Ureter (tissue), 1 donor: ENCODE data around the gene TNS1. TPM values are rescaled to one million over a fixed set of nuclear protein-coding genes. Genes with fewer than 3 reads are reported as not detected.

Experiments used
- DNase-seq: peaks from one replicate; pipeline ENCODE4 v3.0.0-alpha.2; 2020; ENCODE audit warnings: low spot score
- total RNA-seq: library from RNA; stranded (reverse); gene quantifications from one replicate; pipeline ENCODE4 v1.2.4, GENCODE V29; 2023
- donor health status: DM: yes; HTN: yes; CAD: no.

Gene TNS1
- total RNA-seq, 1 donor from 2014 or later = 581 TPM

DNA sequence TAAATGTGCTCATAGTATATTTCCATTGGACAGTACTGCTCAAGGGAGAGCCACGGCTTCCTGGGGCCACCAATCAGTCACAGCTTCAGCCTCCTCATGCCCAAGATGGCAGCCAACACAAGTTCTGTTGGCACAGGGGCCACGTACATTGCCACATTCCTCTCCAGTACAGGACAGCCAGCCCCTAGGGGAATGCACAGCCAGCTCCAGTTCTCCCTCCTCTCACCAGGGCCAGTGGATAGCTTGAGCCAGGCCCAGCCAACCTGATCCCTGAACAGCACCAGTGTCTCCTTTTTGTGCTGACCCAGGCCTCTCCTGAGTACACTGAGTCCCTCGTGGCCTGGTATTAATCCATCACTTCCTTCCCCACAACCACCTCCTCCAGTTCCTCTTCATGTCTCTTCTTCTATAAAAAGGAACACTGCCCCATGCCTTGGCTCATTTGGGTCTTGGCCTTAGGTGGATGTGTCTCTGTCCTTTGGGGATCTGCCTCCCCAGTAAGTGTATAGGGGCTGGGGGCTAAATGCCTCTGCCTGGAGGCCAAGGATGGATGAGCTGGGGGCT lies 168.7 kb downstream of the TNS1 start:
- no peak for DNase-seq

DNA sequence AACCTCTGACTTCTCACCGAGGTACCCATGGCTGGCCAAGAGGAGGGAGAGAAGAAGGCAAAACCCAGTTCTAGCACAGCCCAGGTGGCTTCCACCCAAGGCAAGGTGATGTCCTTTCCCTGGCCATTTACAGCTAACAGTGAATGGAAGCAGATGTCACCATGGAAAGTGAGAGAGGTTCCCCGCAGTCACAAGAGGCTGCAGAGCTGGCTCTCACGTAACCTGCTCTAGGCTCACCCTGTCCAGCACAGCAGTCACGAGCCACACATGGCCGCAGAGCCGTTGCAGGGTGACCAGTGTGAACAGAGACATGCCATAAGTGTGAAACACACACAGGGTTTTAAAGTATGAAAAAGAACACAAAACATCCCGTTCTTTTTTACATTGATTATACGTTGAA lies 169.4 kb downstream of the TNS1 start:
- DNase-seq = no peak

DNA sequence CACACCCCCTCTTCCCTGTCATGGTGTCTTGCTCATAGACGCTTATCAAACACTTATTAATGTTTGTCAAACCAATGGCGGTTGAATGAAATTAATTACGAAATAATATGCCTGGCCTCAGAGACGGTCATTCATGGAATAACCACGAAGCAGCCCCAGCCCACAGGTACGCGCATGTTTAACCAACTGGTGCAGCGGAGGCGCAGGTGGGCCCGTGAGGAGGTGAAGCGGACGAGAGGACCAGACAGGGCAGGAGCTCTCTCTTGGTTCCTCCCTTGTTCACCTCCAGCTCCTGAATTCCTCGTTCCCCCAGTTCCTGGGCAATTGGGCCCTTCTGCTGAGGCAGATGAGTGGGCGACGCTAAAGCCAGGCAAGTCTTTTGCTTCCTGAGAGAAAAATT lies 169.8 kb downstream of the TNS1 start:
- DNase-seq = no peak

DNA sequence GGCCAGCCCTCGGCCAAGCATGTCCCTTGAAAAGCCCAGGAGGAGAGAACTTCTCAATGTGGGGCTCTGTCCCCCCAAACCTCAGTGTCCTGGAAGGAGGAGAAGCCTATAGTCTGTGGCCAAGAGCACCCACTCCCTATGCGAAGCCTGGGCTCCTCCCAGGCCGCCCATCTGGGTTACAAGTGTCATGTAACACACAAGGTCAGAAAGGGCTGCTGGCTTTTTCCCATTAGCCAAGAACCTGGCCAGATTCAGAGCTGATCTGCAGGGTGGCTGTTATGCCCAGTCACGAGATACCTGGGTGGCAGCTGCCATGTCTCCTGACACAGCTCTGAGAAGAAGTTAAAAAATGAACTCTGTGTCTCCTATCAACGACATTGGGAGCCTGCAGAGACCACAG lies 170.7 kb downstream of the TNS1 start:
- DNase-seq = no peak

DNA sequence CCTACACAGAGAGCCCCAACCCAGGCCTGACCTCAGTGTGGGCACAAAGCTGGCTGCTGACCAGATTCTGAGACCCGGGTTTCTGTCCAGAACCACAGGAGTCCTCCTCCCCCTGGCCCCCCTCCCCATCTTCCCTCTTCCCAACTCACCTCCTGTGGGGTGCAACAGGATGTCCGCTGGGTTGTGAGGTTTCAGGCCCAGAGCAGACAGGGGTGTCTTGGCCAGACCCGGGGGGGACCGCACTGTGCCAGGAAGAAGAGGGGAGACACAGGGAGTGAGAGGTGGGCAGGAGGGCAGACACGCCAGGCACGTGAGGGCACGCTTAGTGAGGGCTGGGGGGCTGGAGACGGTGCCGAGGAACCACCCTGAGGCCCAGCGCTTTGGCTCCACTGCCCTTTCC lies 171.5 kb downstream of the TNS1 start:
- DNase-seq = no peak

DNA sequence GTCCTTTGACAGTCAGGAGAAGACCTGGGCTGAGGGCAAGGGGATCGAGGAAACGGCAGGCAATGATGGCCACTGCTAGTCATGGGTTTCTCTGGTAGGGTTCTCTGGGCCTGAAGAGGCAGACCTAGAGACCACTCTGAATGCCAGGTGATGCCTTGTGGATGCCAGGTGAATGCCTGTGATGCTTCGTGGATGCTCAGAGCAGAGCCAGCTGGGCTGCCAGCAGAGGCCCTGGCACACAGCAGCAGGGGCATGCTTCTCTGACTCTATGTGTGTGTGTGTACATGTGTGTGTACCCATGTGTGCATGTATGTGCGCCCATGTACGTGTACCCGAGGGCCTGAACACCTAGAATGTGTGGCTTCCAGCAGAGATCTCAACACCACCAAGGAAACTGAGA lies 172.0 kb downstream of the TNS1 start:
- no peak for DNase-seq

DNA sequence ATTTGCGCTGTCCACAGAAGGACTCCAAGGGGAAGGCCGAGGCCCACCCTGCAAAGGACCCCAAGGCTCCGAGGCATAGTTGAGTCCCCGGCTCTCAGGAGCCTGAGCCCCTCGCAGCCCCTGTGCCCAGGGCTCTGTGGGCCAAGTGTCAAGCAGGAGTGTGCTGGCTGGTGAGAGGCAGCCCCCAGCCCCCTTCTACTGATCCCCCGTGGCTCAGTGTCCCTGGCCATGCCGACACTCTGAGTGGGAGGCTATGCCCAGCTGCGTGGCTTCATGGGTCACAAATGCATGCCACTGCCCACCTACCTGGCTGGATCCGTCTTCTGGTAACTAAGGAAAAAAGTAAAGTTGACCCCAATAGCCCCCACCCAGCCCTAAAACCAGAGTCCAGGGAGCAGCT lies 172.7 kb downstream of the TNS1 start:
- no peak for DNase-seq

DNA sequence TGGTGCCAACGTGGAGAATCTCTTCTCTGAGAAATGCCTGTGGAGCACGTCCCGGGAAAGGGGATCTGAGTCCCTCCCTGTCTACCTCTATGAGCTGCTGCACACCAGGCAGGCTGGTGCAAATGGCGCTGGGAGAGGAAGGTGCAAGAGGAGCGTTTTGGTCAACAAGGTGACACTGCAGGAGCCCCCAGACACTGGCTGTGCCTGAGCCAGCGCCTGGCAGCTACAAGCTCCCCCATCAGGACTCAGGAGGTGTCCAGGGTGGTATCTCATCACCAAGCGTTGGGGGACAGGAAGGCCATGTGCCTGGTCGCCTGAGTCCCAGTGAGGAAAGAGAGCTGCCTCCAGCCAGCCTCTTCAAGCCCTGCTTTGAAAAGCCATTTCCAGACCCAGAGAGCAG lies 173.4 kb downstream of the TNS1 start:
- no peak for DNase-seq

DNA sequence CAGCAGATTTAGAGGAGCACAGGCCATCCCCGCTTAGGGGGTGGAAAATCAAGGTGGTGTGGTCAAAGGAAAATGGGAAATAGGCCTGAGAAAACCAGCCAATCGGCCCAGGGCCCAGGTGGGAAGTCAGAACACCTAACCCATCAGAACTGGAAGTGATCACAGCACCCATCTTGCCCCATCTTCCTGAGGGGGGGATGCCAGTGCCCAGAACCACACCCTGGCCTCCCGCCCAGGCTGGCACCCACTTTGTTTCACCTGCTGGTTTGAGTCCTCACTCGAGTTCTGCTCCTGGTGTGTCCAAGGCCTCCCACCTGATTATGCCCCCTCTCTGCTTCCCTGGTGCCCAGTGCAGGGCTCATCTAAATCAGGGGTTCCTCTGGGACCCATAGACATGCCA lies 174.5 kb downstream of the TNS1 start:
- DNase-seq = no peak

DNA sequence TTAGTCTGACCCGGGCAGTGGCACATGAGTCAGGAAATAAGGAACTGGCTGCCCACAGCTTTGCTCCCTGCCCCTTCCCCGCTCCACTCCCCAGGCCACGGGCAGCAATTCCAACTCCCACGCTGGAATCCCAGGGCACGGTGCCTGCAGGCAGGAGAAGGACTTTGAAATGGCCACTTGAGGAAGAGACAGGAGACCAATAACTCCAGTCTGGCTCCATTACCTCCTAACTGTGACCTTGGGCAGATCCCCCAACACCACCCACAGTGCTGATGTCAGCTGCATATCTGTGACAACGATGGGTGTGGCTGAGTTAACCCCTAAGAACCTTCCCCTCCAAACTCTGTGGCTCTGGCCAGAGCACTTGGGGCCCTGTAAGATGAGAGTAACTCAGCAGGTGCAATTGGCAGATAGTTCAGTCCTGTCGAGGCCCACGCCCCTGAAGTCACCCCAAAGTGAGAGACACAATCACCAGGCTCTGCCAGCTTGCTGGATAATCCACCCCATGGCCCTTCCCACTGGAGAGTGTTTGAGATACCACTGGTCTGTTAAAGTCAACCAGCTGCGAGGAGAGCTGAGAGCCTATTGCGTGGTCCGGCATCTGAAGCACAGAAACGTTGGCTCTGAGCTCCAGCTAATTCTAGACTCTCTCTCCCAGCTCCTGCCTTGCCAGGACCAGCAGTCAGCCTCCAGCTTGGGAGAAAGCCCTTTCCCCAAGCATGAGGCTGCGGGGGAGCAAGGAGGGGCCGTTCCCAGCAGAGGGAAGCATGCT lies 175.2 kb downstream of the TNS1 start:
- DNase-seq = no peak

DNA sequence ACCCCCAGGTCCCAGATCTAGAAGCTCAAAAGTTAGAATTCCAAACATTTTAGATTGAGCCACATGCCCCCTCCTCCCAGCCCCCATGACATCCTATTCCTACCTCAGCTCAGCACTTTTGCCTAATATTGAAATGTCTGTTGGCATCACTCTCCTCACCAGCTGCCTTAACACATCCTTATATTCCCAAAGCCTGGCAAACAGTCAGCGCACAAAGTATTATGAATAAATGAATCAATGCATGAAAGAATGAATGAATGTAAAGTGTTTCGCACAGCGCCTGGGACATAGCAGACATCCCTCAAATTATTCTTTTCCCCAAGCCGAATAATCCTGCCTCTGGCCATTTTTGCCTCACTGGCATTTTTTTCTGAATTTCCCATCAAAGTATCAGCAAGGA lies 175.8 kb downstream of the TNS1 start:
- DNase-seq = no peak

DNA sequence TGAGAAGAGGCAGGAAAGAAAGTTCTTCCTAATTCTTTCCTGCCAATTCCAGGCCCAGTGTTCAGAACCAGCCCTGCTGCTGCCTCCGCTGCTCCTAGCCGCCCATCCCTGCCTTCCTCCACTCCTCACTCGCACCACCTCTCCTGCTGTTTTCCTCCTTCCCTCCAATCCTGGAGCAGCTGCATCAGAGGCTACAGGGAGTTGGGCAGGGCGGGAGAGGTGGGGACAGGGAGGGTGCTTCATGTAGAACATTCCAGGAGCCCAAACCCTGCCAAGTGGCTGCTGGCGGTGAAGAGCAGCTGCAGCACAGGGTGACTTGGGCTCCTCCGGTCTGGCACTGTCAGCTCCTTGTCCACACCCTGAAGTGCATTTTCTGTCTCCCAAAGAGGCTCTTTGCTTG lies 176.3 kb downstream of the TNS1 start:
- DNase-seq = peak; percentile 69

DNA sequence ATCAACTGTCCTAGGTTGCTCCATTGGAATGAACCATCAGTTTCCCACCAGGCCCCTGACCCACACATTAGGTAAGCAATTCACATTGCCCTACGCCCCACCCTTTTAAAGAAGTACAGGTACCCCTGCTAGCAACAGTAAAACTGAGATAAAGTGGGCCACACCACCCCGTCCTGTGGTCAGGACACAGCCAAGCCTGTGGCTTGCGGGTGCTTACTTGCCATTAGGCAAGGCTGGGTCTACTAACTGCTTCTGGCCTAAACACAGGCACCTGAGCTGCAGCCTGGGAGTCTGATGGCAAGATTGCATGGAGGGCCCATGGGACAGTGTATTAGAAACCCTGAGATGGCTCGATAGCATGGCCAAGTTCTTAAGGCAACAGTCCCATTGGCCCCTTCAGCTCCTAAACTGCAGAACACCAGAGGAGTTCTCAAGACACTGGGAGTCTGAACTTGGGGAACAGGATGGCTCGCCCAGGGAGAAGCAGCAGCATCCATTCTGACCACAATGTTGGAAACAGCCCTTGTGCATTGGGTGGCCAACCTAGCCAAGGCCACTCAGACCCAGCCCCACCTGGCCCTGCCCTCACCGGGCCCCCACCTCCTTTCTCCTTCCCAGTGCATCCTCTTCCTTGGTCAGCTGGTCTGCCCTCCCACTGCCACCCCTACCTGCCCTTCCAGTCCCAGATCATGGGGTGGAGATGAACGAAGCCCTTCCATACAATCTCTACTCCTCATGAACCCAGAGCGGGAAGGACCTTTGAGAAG lies 177.1 kb downstream of the TNS1 start:
- DNase-seq = no peak

DNA sequence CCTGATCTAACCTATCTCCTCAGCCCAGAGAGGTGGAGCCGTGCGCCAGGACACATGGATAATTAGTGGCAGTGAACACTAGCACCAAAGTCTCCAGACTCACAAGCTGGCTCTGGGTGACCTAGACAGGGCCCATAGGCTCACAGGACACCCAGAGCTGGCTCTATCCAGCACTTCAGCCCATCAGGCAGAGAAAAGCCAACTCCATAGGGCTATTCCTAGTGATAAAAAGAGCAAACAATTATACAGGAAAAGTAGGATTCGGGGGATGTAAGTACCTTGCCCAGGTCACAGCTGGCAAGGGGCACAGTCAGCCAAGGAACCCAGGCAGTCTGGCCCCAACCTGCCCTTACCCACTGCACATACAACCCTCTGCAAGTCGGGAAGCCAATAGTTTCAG lies 178.6 kb downstream of the TNS1 start:
- DNase-seq = no peak

DNA sequence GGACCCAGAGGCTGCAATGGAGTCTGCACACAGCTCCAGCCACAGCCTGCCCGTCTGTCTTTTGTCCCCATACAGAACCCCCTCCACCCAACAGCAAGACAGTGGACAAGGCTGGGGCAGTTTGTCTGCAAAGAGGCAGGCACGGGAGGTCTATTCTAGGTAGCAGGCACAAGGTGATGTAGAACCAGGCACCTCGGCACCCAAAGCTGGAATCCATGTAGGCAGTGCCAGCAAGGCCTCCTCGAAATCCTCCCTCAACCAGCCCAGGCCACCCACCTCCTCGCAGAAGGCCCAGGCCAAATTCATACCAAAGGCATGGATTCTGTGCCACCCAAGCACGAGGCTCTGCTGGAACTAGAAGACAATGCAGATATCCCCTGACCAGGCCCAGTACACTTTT lies 179.2 kb downstream of the TNS1 start:
- no peak for DNase-seq

DNA sequence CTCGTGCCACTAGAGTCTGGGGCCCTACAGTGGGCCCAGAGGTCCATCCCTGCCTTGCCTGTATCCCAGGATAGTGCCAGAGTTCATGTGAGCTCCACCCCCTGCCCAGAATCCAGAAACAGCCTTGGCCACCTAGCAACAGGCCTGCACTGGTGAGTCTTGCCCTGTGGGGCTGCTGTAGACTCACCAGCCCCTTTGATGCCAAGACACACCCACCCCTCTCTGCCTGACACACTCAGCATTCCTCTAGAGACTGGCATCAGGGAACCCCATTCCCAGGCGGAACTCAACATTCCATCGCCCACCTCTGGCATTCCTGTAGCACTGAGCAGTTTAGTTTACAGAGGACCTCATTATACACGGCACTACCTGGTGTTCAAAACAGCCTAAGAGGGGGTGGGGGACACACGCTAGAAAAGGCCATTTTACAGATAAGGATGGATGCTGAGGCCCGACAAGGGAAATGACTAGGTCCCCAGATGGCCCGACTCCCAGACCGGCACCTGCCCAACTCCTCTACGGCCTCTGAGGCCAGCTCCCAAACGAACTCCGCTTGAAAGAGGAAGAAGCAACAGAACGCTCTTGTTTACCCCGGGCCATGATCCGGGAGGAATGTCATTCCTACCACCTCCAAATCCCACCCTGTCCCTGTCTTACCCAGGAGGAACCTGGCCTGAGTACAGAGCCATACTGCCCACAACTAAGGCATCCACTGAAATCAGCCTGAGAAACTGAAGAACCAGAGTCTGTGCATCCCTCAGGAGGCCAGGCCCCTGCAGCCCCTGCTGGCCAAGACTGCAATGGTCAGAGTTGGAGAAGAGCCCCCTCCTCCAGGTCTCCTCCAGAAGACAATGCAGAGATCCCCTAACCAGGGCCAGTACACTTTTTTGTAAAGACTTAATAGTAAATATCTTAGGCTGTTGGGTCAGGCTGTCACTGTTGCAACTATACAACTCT lies 180.2 kb downstream of the TNS1 start:
- no peak for DNase-seq

DNA sequence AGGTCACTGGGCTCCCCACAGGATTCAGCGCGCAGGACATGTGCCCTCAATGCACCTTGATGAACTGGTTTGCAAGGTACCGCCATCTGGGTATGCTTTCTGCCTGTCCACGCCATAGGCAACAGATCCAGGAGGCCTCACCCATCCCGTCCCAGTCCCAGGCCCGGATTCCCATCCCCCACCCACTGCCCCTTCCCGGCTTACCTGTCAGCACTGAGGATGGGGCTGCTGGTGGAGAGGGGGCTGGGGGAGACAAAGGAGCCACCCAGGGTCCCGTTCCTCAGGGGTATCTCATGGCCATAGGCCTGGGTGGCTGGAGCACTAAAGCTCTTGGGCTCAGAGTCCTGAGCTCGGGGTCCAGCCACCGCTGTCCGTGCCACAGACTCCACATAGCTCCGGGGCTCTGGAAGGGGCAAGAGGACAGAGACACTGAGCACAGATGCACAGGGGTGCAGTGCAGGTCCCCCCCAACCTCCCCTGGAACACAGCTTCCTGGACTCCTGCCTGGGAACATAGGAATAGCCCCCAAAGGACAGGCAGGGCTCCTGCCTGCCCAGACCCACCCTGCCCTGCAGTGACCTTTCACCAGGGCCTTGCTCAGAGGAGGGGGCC lies 181.2 kb downstream of the TNS1 start:
- DNase-seq = no peak

DNA sequence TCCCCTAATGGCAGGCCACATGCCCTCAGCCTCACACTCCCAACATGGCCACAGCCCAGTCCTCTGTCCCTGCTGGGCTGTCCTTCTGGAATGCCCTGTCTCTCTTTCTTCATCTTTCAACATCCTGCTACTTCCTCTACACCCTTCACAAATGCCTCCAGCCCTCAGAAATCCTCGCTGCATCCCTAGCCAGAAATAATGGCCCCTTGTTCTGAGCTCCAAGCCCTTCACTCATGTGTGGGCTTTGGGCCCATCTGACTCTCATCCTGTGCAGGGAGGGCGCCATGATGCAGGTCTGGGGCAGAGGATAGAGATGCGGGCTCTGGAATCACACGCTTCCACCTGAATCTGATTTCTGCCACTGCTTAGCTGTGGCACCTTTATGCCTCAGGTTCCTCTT lies 181.9 kb downstream of the TNS1 start:
- no peak for DNase-seq

DNA sequence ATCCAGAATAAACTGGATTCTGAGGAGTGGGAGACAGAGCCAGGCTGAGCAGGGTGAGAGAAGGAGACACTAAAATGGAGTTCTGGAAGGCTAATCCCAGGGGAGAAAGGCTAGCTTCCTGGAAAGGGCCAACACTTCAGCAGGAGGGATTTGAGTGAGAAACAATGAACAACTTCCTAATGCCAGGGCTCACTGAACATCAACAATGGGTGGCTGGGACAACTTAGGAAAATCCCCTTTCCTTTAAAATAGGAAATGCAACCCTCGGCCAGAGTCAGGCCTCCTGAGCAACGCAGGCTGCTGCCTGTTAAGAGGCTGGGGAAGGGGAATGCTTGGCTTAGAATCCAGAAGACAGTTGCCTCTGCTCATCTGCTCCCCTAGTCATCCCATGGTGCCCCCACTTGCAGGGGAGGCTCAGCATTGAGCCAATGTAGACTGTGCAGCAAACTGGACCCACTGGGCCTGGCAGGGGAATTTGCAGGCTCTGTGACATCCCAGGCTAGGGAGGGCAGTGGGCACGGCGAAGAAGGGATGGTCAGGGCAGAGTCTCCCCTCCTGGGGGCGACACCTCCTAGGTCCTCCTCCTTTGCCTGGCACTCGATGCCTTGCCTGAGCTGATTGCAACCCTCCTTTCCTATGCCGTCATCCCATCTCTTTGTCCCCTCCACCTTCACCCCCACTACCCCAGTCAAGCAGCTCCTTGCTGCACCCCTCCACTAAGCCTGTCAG lies 182.5 kb downstream of the TNS1 start:
- DNase-seq = no peak

DNA sequence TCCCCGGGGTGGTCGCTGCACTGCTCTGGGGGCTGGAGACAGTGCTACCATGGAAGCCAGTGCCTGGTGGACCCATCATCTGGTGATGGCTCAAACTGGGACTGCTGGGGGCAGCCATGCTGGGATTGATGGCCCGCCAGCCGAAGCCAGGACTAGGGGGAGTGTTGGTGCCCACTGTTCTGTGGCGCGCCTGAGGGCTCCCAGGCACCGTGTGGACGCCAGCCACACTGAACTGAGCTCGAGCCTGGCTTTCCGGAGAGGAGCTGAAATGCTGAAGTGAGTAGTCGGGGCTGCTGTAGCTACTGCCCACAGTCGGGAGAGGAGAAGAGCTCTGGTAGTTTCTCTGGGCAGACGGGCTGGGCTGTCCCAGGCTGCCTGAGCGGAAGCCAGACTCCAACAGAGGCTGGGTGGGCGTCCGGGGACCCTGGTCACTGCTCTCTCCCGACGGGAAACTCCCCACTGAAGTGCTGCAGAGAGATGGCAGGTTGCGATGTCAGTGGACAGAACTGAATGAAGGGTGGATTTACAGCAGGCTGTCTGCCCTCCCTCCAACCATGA lies 184.4 kb downstream of the TNS1 start:
- no peak for DNase-seq
